Measurements from ENCODE around the gene PRRT1.
"Not testable (repeated sequence)": the region's sequence is repeated elsewhere in the genome, so short reads cannot be mapped to it uniquely, and the experiment has no call there.

The PRRT1 gene

GRCh38 chr6:32151181-32151862, 417 bp downstream of the PRRT1 start:
- no peak for DNase-seq (ENCODE audit: low read depth in 2 of 2)

GRCh38 chr6:32149932-32150870, 1.5 kb downstream of the PRRT1 start:
- DNase-seq (ENCODE audit: low read depth in 2 of 2) = no peak

GRCh38 chr6:32149092-32149755, 2.5 kb downstream of the PRRT1 start:
- DNase-seq (ENCODE audit: low read depth in 2 of 2) = no peak

GRCh38 chr6:32148289-32149091, 3.2 kb downstream of the PRRT1 start:
- peak; percentile 70 to 79 for DNase-seq (ENCODE audit: low read depth in 2 of 2)

DNA sequence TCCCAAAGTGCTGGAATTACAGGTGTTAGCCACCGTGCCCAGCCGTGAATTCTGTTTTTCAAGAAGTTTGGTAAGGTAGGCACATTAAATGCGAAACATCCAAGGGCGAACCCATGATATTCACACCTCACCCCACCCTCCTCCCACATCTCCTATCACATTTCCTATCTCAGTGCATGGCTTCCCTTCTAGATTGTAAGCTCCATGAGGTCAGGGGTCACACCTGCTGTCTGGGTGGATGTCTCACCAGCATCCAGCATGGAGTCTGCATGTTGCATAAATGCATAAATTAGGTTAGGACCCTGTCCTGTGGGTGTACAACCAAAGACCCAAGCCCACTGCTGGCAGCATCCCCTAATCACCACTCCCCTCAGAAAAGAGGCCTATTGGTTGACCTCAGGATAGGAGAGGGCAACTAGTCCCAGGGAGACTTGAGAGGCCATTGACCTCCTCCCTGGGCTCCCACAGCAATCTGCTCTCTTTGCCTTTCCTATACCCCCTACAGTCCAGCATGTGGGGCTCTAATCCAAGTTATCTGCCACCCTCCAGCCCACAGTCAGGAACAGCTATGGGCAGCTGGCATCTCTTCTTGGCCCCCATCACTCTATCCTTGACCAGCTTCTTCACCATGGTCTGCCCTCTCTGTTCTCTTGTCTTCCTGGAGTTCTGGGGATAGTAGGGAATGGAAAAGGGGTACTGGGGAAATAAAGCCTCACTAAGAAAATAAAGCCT, 4.2 kb downstream of the PRRT1 start:
- DNase-seq (ENCODE audit: low read depth in 2 of 2) = no peak

- no peak for DNase-seq (ENCODE audit: low read depth in 2 of 2)
Observed at GRCh38 chr6:32146687-32147086, 5.1 kb downstream of the PRRT1 start.

- no peak for DNase-seq (ENCODE audit: low read depth in 2 of 2)
Observed at GRCh38 chr6:32146287-32146686, 5.5 kb downstream of the PRRT1 start.

- not testable (repeated sequence) for DNase-seq (ENCODE audit: low read depth in 2 of 2)
Observed at GRCh38 chr6:32144238-32144637, 7.5 kb downstream of the PRRT1 start.

DNA sequence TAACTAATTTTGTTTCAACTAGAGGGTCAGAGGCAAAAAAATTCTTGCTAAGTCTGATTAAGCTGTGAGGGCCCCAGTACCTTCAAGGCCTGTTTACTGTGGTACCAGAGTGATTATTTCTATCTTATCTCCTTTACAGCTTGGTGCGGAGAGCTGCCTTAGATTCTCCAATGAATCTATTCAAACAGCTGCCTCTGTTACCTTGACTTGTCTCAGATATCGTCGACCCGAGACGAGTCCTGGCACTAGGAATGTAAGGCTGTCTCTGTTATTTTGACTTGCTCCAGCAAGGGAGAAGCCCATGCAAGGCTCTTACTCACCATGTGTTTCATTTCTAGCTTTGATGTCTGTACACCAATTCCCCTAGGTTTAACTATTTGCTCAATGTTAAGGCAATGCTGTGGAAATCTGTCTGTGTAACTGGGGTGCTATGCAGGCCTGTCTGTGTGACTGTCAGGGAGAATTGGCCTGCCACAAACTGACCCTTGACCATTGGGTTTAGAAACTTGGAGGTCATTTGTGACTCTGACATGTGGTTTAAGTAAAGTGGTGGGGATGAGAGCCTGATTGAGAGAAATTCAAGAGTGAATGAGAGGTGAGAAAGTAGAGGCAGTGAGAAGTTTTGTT, 11.2 kb downstream of the PRRT1 start:
- no peak for DNase-seq (ENCODE audit: low read depth in 2 of 2)

GRCh38 chr6:32139590-32139989, 12.1 kb downstream of the PRRT1 start:
- no peak for DNase-seq (ENCODE audit: low read depth in 2 of 2)

- no peak for DNase-seq (ENCODE audit: low read depth in 2 of 2)
Observed at GRCh38 chr6:32137454-32137853, 14.3 kb downstream of the PRRT1 start.

- DNase-seq (ENCODE audit: low read depth in 2 of 2) = no peak
Observed at GRCh38 chr6:32133786-32134185, 18.0 kb downstream of the PRRT1 start.

DNA sequence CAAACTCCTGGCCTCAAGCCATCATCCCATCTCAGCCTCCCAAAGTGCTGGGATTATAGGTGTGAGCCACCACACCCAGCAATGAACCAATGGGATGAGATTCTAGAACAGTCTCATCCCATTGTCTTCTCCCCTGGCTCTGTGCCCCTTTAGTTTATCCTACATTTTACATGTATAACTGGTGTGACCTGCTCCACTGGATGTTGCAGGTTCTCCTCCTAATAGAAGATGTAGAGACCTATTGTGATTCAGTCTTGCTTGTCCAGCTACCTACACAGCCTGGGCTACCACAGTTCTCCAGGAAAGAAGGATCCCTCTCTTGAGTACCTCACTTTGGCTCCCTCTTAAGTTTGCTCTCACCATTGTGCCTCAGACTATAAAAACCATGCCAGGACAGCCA, 19.6 kb downstream of the PRRT1 start:
- no peak for DNase-seq (ENCODE audit: low read depth in 2 of 2)

- DNase-seq (ENCODE audit: low read depth in 2 of 2) = no peak
Observed at GRCh38 chr6:32131439-32131948, 20.2 kb downstream of the PRRT1 start.

- DNase-seq (ENCODE audit: low read depth in 2 of 2) = no peak
Observed at GRCh38 chr6:32129297-32130088, 22.2 kb downstream of the PRRT1 start.

DNA sequence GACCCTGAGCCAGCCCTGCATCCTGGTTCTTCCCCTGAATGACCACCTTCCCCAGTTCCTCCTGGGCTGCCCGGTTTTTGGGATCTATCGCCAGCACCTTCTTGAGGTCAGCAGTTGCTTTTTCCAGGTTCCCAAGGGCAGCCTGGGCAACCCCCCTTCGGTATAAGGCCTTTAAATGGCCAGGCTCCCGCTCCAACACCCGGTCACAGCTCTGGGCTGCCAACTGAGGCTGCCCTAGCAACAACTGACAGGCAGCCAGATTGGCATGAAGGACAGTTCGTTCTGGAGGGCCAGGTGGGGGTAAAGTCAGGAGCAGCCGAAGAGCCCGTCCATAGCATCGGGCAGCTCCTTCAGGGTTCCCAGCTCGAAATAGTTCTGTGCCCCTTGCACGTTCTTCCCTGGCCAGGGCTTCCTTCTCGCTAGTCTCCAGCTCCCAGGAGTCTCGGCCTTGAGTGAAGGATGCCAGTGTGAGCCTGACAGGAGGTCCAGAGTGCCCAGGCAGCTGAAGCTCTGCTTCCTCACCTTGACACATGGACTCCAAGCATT, 22.9 kb downstream of the PRRT1 start:
- no peak for DNase-seq (ENCODE audit: low read depth in 2 of 2)

GRCh38 chr6:32127717-32128592, 23.8 kb downstream of the PRRT1 start, which contains the start of gene ATF6B:
Gene ATF6B, minus strand, starts transcription at chr6:32128246. Its CDS starts 39 bp downstream, at chr6:32128207.
- DNase-seq (ENCODE audit: low read depth in 2 of 2) = peak; percentile 97

- DNase-seq (ENCODE audit: low read depth in 2 of 2) = no peak
Observed at GRCh38 chr6:32127409-32127716, 24.4 kb downstream of the PRRT1 start.
